Osteoblast (primary cell): Measurements from ENCODE around the gene MPND. TPM values are rescaled to one million over a fixed set of nuclear protein-coding genes. Genes with fewer than 3 reads are reported as not detected.

ENCODE experiments used
- DNase-seq: peaks from one replicate; pipeline ENCODE4 v3.0.0; 2011; ENCODE audit warnings: low spot score, mixed read lengths; ENCODE audit not compliant: insufficient read length; ENCODE audit errors: missing footprints
- H2AFZ ChIP-seq: 2 replicates; pipeline ENCODE4 v1.6.0; 2011; ENCODE audit warnings: mild to moderate bottlenecking, low read length
- H3K27ac ChIP-seq: 2 replicates; pipeline ENCODE4 v1.5.1; 2011; ENCODE audit warnings: mild to moderate bottlenecking, low read depth, low read length, moderate library complexity
- H3K27me3 ChIP-seq: 2 replicates; pipeline ENCODE4 v1.6.0; 2012; ENCODE audit warnings: mild to moderate bottlenecking, control low read depth, inconsistent platforms, low read length, moderate library complexity; ENCODE audit not compliant: insufficient read depth
- H3K36me3 ChIP-seq: 2 replicates; pipeline ENCODE4 v1.5.1; 2011; ENCODE audit warnings: mild to moderate bottlenecking, low read length, control low read depth, moderate library complexity; ENCODE audit not compliant: insufficient read depth
- H3K4me1 ChIP-seq: 2 replicates; pipeline ENCODE4 v1.5.1; 2011; ENCODE audit warnings: mild to moderate bottlenecking, low read length, control low read depth, moderate library complexity; ENCODE audit not compliant: insufficient read depth
- H3K4me2 ChIP-seq: 2 replicates; pipeline ENCODE4 v1.6.0; 2011; ENCODE audit warnings: mild to moderate bottlenecking, low read length; ENCODE audit not compliant: insufficient read depth
- H3K4me3 ChIP-seq: fragments of 200-600 bp; sonication (generic); 3 replicates; pipeline ENCODE4 v1.5.1; 2012; ENCODE audit warnings: mild to moderate bottlenecking, low read length, inconsistent platforms; ENCODE audit not compliant: insufficient read depth
- H3K79me2 ChIP-seq: 2 replicates; pipeline ENCODE4 v1.6.0; 2012; ENCODE audit warnings: mild to moderate bottlenecking, low read length, control low read depth, inconsistent platforms; ENCODE audit not compliant: insufficient read depth
- H3K9me3 ChIP-seq: 2 replicates; pipeline ENCODE4 v1.5.1; 2011; ENCODE audit warnings: low read depth, low read length, control low read depth
- H4K20me1 ChIP-seq: 2 replicates; pipeline ENCODE4 v1.6.0; 2012; ENCODE audit warnings: mild to moderate bottlenecking, low read length, control low read depth; ENCODE audit not compliant: insufficient read depth
- total RNA-seq: library from RNA; depleted of rRNA; stranded (reverse); fragments of >200 nt; gene quantifications from 2 replicates; pipeline ENCODE4 v1.2.3, GENCODE V29; 2012
- TF ChIP-seq, protein P1 (sequence below): IDR thresholded peaks from 2 replicates; pipeline ENCODE4 v1.5.1; 2011; ENCODE audit warnings: mild to moderate bottlenecking, low read depth, low read length, moderate library complexity; ENCODE audit errors: extremely low read depth

MPND gene
- total RNA-seq, 1 donor = 6.9 TPM

DNA sequence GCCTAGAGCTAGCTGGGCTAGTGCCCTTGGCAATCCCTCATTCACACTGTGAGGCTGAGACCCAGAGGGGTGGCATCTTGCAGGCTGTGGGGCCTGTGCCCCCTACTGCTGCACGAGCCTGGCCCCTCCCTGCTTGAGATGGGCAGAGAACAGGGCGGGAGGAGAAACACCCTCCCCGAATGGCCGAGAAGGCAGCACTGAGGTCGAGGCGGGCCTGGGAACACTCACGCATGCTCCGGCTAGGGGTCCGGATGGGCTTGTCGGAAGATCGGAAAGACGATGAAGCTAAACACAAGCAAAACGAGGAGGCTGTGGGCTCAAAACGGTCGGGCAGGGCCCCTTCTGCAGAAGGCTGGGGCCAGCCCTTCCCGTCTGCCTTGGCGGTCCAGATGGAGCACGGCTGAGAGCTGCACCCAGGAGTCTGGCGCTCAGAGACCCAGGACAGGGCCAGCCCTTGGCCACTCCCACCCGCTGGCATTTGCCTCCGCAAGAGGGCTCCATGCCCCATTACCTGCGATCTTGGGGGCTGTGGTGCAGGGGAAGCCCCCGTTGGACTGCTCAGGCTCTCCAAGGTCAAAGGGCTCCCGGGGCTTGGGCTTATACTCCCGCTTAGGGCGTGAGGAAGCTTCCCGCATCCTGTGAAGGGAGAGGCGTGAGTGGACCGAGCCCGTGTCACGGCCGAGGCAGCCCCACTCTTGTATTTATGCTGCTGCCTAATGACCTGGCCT, 18.9 kb downstream of the MPND start:
- no peak overlapping the region for H3K4me3 ChIP-seq
- H3K79me2 ChIP-seq = peaks cover 23% of the 10 kb centered on the region
- H3K4me2 ChIP-seq = no peak overlapping the region
- peaks cover 34% of the 10 kb centered on the region for H4K20me1 ChIP-seq
- no peaks in the 10 kb centered on the region for H3K27me3 ChIP-seq
- no peak overlapping the region for H3K27ac ChIP-seq
- TF ChIP-seq, protein P1, sequence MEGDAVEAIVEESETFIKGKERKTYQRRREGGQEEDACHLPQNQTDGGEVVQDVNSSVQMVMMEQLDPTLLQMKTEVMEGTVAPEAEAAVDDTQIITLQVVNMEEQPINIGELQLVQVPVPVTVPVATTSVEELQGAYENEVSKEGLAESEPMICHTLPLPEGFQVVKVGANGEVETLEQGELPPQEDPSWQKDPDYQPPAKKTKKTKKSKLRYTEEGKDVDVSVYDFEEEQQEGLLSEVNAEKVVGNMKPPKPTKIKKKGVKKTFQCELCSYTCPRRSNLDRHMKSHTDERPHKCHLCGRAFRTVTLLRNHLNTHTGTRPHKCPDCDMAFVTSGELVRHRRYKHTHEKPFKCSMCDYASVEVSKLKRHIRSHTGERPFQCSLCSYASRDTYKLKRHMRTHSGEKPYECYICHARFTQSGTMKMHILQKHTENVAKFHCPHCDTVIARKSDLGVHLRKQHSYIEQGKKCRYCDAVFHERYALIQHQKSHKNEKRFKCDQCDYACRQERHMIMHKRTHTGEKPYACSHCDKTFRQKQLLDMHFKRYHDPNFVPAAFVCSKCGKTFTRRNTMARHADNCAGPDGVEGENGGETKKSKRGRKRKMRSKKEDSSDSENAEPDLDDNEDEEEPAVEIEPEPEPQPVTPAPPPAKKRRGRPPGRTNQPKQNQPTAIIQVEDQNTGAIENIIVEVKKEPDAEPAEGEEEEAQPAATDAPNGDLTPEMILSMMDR = no peak
- peak; percentile 46 for DNase-seq
- H3K9me3 ChIP-seq = no peaks in the 10 kb centered on the region
- no peak overlapping the region for H2AFZ ChIP-seq
- no peaks in the 10 kb centered on the region for H3K4me1 ChIP-seq
- peaks cover 64% of the 10 kb centered on the region for H3K36me3 ChIP-seq

- H3K4me2 ChIP-seq = no peak overlapping the region
- peak; percentile 80 for DNase-seq
- peaks cover under 1% of the 10 kb centered on the region for H3K4me1 ChIP-seq
- H3K9me3 ChIP-seq = no peaks in the 10 kb centered on the region
- H3K27ac ChIP-seq = no peak overlapping the region
- no peak overlapping the region for H3K4me3 ChIP-seq
- peaks cover 31% of the 10 kb centered on the region for H3K79me2 ChIP-seq
- H3K27me3 ChIP-seq = no peaks in the 10 kb centered on the region
- TF ChIP-seq, protein P1 = no peak
- peaks cover 42% of the 10 kb centered on the region for H4K20me1 ChIP-seq
- peaks cover 64% of the 10 kb centered on the region for H3K36me3 ChIP-seq
- no peak overlapping the region for H2AFZ ChIP-seq
Measured at GRCh38 chr19:4362831-4363545, 19.6 kb downstream of the MPND start.

DNA sequence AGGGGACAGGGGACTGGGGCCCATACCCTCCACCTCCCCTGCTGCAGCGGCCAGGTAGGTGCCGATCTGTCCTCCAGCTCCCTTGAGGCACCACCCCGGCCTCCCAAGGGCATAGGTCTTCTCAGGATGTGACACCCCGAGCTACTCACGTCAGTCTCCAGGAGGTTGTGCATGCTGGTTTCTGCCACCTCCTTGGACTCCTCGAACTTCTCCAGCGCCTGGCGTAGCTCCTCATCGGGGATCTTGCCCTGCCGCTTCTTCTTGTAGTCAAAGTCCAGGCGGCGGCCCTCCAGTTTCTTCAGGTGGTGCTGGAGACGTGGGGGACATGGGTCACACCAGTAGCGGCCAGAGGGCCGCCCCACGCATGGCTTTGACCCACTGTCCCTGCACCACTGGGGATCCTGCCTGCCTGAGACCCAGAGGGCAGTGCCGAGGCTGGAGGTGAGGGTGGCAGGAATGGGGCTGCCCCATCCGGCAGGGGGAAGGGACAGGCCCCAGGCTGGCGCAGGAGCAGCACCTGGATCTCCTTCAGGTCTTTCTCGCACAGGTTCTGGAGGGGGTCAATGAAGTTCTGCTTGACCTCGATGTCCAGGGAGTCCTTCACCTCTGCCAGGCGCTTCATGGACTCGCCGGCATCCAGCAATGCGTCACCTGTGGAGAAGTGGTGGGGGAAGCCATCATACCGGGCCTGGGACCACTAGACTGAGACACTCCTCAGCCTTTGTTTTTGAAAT, 20.4 kb downstream of the MPND start:
- Histone ChIP-seq H3K4me2 (no peak overlapping the region), H3K4me3 (no peak overlapping the region), H3K9me3 (no peaks in the 10 kb centered on the region), H4K20me1 (peaks cover 48% of the 10 kb centered on the region), H3K79me2 (peaks cover 37% of the 10 kb centered on the region), H3K4me1 (peaks cover 8% of the 10 kb centered on the region), H3K36me3 (peaks cover 63% of the 10 kb centered on the region), H2AFZ (no peak overlapping the region), H3K27me3 (no peaks in the 10 kb centered on the region), H3K27ac (no peak overlapping the region)
- TF ChIP-seq, protein P1 = no peak
- DNase-seq = peak; percentile 76
